Pancreas (tissue), 10 donors: Measurements from ENCODE around the gene ID4. TPM values are rescaled to one million over a fixed set of nuclear protein-coding genes. Genes with fewer than 3 reads are reported as not detected.
A peak's percentile ranks its signal among the peaks of the same experiment; 100 is the strongest.

Experiments
- ATAC-seq, 4 donors: fragments of 200-7000 bp; cut with Tn5 transposase; one replicate each; pipeline versions ENCODE4 v1.8.0 to v1.9.1; 2020; ENCODE audit warnings: mild to moderate bottlenecking in 4 of 4, moderate library complexity in 4 of 4
- DNase-seq, 6 donors: peaks; one replicate each; pipeline ENCODE4 v3.0.0-alpha.2; 2020
- FAIRE-seq: peaks from 2 replicates; lab custom pipeline; 2012; peaks lifted over from hg19 to GRCh38; lab: Jason Lieb, UNC
- H3K27ac ChIP-seq, 4 donors: fragments of 200-600 bp; sonication (generic); 1 replicate in 3 of 4; 2 replicates in 1 of 4; pipeline versions ENCODE4 v1.5.0 to v1.8.0; 2020
- H3K27me3 ChIP-seq, 4 donors: fragments of 200-600 bp; one replicate each; pipeline ENCODE4 v1.8.0; 2021
- H3K36me3 ChIP-seq, 3 donors: fragments of 200-600 bp; sonication (generic) in 1 of 3; one replicate each; pipeline versions ENCODE4 v1.5.0 to v1.8.0; 2020 to 2021
- H3K4me1 ChIP-seq, 3 donors: fragments of 200-600 bp; one replicate each; pipeline ENCODE4 v1.8.0; 2021
- H3K4me3 ChIP-seq, 4 donors: fragments of 200-600 bp; sonication (generic) in 2 of 4; one replicate each; pipeline versions ENCODE4 v1.5.0 to v1.8.0; 2020 to 2021
- H3K9me3 ChIP-seq, 4 donors: fragments of 200-600 bp; one replicate each; pipeline ENCODE4 v1.8.0; 2021
- WGBS, 2 donors: extraction: QIAGEN DNeasy Blood & Tissue Kit; methylation state at CpG; one replicate each; pipeline ENCODE4 v1.1.7; 2013; 5-methylcytosine and 5-hydroxymethylcytosine counted together
- intact Hi-C, 3 donors: fragments of 100-400 bp; cut with DNase I; formaldehyde crosslinking; loops; one replicate each; pipeline versions ENCODE4 v1.11.1 to v1.14.2; 2022
- polyA plus RNA-seq, 2 donors: library from polyadenylated mRNA; stranded (reverse); fragments of 200-250 nt; gene quantifications; one replicate each; pipeline ENCODE4 v1.2.3, GENCODE V29; 2013
- total RNA-seq, 6 donors: library from RNA; stranded (reverse); fragmentation: NEBNext Ultra II Directional in 4 of 6; extraction: Animal tissue kit (Norgen Biotek cat#: 25700) in 4 of 6; gene quantifications; one replicate each; pipeline versions ENCODE4 v1.2.1 to v1.2.4, GENCODE V29; 2021 to 2023
- TF ChIP-seq, protein P1 (sequence below), 4 donors: fragments of 200-600 bp; sonication (generic) in 3 of 4; IDR thresholded peaks; one replicate each; pipeline versions ENCODE4 v1.5.0 to v1.8.0; 2021; ENCODE audit warnings: antibody characterized with exemption in 4 of 4
- donor health status: healthy with polysubstance abuse.
- donor health status: DM: no; HTN: no; CAD: no; lungs with moderate emphysema.
- donor health status: DM: no; HTN: no; CAD: no.
- donor health status: control.
- donor health status: control.
- donor health status: Bipolar disorder and iron deficiency.
- donor health status: DM: yes; HTN: yes; CAD: no.
- donor health status: DM: no; HTN: no; CAD: no.
- donor health status: DM: no; HTN: no; CAD: no.
- donor health status: DM: yes; HTN: yes; CAD: no.

ID4 gene
- total and polyA plus RNA-seq, 8 donors = 11.8 to 23.0 (median 16.8) TPM

DNA sequence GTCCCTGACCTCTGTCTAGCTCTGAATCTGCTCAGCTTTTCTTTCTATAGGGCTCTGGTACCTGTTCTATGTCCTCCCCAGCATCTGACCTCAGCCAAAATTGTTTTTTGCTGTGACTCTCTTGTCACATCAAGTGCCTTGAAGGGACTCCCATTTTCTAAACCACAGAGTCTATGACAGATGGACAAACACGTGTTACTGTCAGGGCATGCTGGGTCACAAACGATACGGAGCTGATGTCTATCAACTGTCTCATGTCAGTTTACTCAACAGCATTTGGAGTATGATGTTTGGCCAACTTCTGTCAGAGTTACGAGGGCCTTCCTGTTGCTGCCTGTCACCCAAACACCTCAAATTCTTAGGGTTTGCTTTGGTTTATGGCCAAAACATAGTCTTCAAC, 20.5 kb downstream of the ID4 start:
- Histone ChIP-seq H3K4me1 (peaks cover 0 to 14% (median 0%) of the 10 kb centered on the region in 3 donors), H3K4me3 (no peak overlapping the region), H3K36me3 (no peaks in the 10 kb centered on the region), H3K27me3 (no peaks in the 10 kb centered on the region), H3K27ac (no peak overlapping the region), H3K9me3 (no peaks in the 10 kb centered on the region)
- 85 to 86% methylated on average over 4 of the region's 4 CpGs for WGBS, 2 donors
- DNase-seq = no peak
- no peak for FAIRE-seq
- no peak for ATAC-seq
- TF ChIP-seq, protein P1, sequence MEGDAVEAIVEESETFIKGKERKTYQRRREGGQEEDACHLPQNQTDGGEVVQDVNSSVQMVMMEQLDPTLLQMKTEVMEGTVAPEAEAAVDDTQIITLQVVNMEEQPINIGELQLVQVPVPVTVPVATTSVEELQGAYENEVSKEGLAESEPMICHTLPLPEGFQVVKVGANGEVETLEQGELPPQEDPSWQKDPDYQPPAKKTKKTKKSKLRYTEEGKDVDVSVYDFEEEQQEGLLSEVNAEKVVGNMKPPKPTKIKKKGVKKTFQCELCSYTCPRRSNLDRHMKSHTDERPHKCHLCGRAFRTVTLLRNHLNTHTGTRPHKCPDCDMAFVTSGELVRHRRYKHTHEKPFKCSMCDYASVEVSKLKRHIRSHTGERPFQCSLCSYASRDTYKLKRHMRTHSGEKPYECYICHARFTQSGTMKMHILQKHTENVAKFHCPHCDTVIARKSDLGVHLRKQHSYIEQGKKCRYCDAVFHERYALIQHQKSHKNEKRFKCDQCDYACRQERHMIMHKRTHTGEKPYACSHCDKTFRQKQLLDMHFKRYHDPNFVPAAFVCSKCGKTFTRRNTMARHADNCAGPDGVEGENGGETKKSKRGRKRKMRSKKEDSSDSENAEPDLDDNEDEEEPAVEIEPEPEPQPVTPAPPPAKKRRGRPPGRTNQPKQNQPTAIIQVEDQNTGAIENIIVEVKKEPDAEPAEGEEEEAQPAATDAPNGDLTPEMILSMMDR (IDR thresholded peaks at IDR 0.05) = no peak
- intact Hi-C loops = loop anchor here in 2 of 3 donors (10.0 kb wide), 2 partner anchors 843 to 1253 kb away; no protein-coding TSS in a partner anchor

DNA sequence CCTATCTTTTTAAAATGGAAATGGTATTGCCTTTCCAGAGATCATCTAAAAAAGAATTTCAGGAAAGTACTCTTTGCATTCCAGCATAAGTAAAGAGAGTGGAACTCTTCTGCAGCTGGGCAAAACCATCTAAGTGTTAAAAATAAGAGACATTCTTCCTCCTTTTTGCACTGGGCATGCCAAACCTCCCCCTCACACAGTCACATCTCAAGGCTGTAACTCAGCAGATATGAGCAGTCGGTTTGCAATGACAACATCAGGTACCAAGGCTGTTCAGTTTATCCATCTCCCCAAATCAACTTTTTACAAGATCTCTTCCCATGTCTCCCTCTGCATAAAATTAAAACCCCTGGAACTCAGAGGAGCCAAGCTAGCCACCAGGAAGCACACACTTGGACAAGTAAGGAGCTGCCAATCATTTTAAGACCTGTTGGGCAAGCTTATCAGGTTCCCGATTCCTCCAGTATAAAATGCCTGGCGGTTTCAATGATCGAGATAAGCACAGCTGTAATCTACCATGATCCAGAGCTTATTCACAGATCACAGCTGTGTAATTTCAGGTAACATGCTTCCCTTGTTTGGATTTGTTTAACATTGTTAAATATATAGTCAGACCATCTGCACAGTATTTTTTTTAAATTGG, 23.2 kb downstream of the ID4 start:
- no peak overlapping the region for H3K4me3 ChIP-seq
- intact Hi-C loops = no loop called here
- TF ChIP-seq, protein P1 (IDR thresholded peaks at IDR 0.05) = no peak
- DNase-seq = peak in 3 of 6 donors; percentile 35 to 48 (median 37)
- no peaks in the 10 kb centered on the region for H3K36me3 ChIP-seq
- peaks cover 9 to 29% (median 14%) of the 10 kb centered on the region in 3 donors for H3K4me1 ChIP-seq
- no peak for FAIRE-seq
- WGBS, 2 donors = 8 to 10% methylated on average over 4 of the region's 4 CpGs
- H3K27me3 ChIP-seq = no peaks in the 10 kb centered on the region
- peak; percentile 64 to 80 (median 74) for ATAC-seq
- H3K27ac ChIP-seq = no peak overlapping the region
- no peaks in the 10 kb centered on the region for H3K9me3 ChIP-seq

DNA sequence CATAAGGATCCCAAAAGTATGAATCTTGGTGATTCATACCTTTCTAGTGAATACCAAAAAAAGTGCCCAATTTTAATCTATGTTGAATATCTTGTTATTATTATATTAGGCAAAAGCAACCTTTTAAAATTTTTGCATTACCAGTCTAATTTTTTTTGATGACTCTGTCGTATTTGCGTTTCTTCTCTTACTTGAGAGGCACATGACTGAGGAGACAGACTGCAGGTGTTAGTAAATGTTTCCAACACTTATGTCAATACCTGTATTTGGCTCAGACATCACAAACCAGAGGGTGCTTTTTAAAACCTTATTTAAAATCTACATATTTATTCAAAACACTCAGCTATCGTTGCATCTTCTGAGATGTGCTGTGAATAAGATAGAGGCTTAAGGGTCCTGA, 27.1 kb downstream of the ID4 start:
- intact Hi-C loops = no loop called here
- 28 to 39% methylated on average over 3 of the region's 3 CpGs for WGBS, 2 donors

DNA sequence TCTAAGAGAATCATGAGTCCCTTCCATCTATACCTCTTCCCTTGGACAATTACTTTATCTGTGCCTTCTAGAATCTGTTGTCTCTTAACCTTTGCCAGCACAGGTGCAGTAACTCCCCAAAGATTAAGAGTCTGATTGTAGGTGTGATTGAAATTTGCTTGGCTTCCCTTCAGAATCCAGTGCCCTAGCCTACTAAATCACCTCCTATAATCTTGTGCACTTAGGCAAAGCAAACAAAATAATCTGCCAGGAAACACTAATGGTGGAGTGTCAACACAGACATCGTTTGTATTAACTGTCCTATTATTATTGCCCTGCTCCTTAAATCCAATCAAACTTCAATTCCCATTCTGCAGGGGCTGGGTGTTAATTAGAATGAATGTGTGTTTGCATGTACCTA, 28.0 kb downstream of the ID4 start:
- no peak for DNase-seq
- H3K4me3 ChIP-seq = no peak overlapping the region
- peaks cover 9 to 28% (median 19%) of the 10 kb centered on the region in 3 donors for H3K4me1 ChIP-seq
- peak in 3 of 4 donors; percentile 30 to 68 (median 58) for ATAC-seq
- no peak overlapping the region for H3K27ac ChIP-seq
- intact Hi-C loops = no loop called here
- 6% methylated on average over 1 of the region's 1 CpG for WGBS, 2 donors
- no peaks in the 10 kb centered on the region for H3K36me3 ChIP-seq
- TF ChIP-seq, protein P1 (IDR thresholded peaks at IDR 0.05) = no peak
- no peaks in the 10 kb centered on the region for H3K27me3 ChIP-seq
- FAIRE-seq = no peak
- no peaks in the 10 kb centered on the region for H3K9me3 ChIP-seq

More for the DNA sequence above, 27.1 kb downstream of the ID4 start:
- ATAC-seq (peak; percentile 66 to 72 (median 68)), FAIRE-seq (no peak), DNase-seq (no peak)
- Histone ChIP-seq H3K9me3 (no peaks in the 10 kb centered on the region), H3K4me3 (no peak overlapping the region), H3K27ac (no peak overlapping the region), H3K4me1 (peaks cover 9 to 33% (median 19%) of the 10 kb centered on the region in 3 donors), H3K36me3 (no peaks in the 10 kb centered on the region), H3K27me3 (no peaks in the 10 kb centered on the region)
- TF ChIP-seq, protein P1 (IDR thresholded peaks at IDR 0.05) = no peak
